CD4-positive, alpha-beta T cell treated with Interleukin-1 beta for 1 hour (primary cell): Measurements from ENCODE around the gene RPGR.

ENCODE experiments used
- DNase-seq, 2 donors: peaks; one replicate each; pipeline ENCODE4 v3.0.0-alpha.2; 2020 to 2022

RPGR gene

GRCh38 chrX:38318606-38319005, 8.7 kb downstream of the RPGR start:
- no peak for DNase-seq

- no peak for DNase-seq
Observed at GRCh38 chrX:38318196-38318595, 9.1 kb downstream of the RPGR start.

- DNase-seq, result no peak
Observed at GRCh38 chrX:38315186-38315585, 12.1 kb downstream of the RPGR start.

GRCh38 chrX:38313190-38313589, 14.1 kb downstream of the RPGR start:
- DNase-seq, result no peak

GRCh38 chrX:38312436-38312835, 14.9 kb downstream of the RPGR start:
- no peak for DNase-seq

- no peak for DNase-seq
Observed at GRCh38 chrX:38311743-38312142, 15.6 kb downstream of the RPGR start.

GRCh38 chrX:38305971-38306370, 21.3 kb downstream of the RPGR start:
- no peak for DNase-seq

GRCh38 chrX:38304010-38304409, 23.3 kb downstream of the RPGR start:
- DNase-seq, result no peak

- no peak for DNase-seq
Observed at GRCh38 chrX:38293741-38294140, 33.6 kb downstream of the RPGR start.

GRCh38 chrX:38287674-38288073, 39.6 kb downstream of the RPGR start:
- DNase-seq, result no peak

GRCh38 chrX:38285649-38286048, 41.7 kb downstream of the RPGR start:
- DNase-seq, result no peak

- DNase-seq, result no peak
Observed at GRCh38 chrX:38282049-38282448, 45.3 kb downstream of the RPGR start.

- no peak for DNase-seq
Observed at GRCh38 chrX:38279188-38279587, 48.1 kb downstream of the RPGR start.

- no peak for DNase-seq
Observed at GRCh38 chrX:38278682-38279081, 48.6 kb downstream of the RPGR start.

GRCh38 chrX:38277802-38278201, 49.5 kb downstream of the RPGR start:
- DNase-seq, result no peak

GRCh38 chrX:38277136-38277535, 50.2 kb downstream of the RPGR start:
- no peak for DNase-seq

GRCh38 chrX:38276089-38276488, 51.2 kb downstream of the RPGR start:
- DNase-seq, result no peak

- DNase-seq, result no peak
Observed at GRCh38 chrX:38275615-38276014, 51.7 kb downstream of the RPGR start.

GRCh38 chrX:38273453-38273852, 53.9 kb downstream of the RPGR start:
- no peak for DNase-seq

GRCh38 chrX:38271154-38271716, 56.1 kb downstream of the RPGR start:
- no peak for DNase-seq

GRCh38 chrX:38268011-38268410, 59.3 kb downstream of the RPGR start:
- DNase-seq, result peak in 1 of 2 donors; percentile 3

- DNase-seq, result no peak
Observed at GRCh38 chrX:38262715-38263620, 64.3 kb downstream of the RPGR start.

- DNase-seq, result no peak
Observed at GRCh38 chrX:38260231-38260630, 67.1 kb downstream of the RPGR start.

- DNase-seq, result no peak
Observed at GRCh38 chrX:38256019-38256418, 71.3 kb downstream of the RPGR start.

GRCh38 chrX:38249965-38250364, 77.3 kb downstream of the RPGR start:
- DNase-seq, result no peak
